ENCODE data around the gene OR1G1.
"Not testable (repeated sequence)": the region's sequence is repeated elsewhere in the genome, so short reads cannot be mapped to it uniquely, and the experiment has no call there.

The OR1G1 gene
- 0 to 1.1 (median 0) reads per million in 17 experiments for total RNA-seq

GRCh38 chr17:3127451-3127850 lies at the start of gene OR1G1:
Gene OR1G1 (minus strand): TSS chr17:3127551. CDS start chr17:3127551, 0 bp downstream.
- DNase-seq = no peak

GRCh38 chr17:3167574-3167973 lies 40.2 kb upstream of the OR1G1 start:
- DNase-seq = peak; percentile 25 to 82 (median 60)

- peak in 2 of 4 experiments; percentile 35 to 42 for DNase-seq
Observed at GRCh38 chr17:3157218-3157617, 29.9 kb upstream of the OR1G1 start.

DNA sequence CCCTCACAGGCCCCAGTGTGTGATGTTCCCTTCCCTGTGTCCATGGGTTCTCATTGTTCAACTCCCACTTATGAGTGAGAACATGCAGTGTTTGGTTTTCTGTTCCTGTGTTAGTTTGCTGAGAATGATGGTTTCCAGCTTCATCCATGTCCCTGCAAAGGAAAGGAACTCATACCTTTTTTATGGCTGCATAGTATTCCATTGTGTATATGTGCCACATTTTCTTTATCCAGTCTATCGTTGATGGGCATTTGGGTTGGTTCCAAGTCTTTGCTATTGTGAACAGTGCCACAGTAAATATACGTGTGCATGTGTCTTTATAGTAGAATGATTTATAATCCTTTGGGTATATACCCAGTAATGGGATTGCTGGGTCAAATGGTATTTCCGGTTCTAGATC lies 10.1 kb upstream of the OR1G1 start:
- DNase-seq = not testable (repeated sequence)

GRCh38 chr17:3104322-3104721 lies 23.0 kb downstream of the OR1G1 start, which contains the start of gene OR1D2:
Gene OR1D2 (minus strand): TSS chr17:3104422. CDS start chr17:3092996, 11,426 bp downstream.
- no peak for DNase-seq
